Fibroblast of lung (primary cell): ENCODE measurements around the gene PDE3B. TPM values are rescaled to one million over a fixed set of nuclear protein-coding genes. Genes with fewer than 3 reads are reported as not detected.

ENCODE experiments used
- DNase-seq, 2 donors: peaks; one replicate each; pipeline versions ENCODE4 v3.0.0 to v3.0.0-alpha.2; 2010; ENCODE audit warnings: low read depth in 2 of 2
- H2AFZ ChIP-seq: 2 replicates; pipeline ENCODE4 v1.5.1; 2012; ENCODE audit warnings: low read length, control low read depth, inconsistent platforms
- H3K27ac ChIP-seq: 2 replicates; pipeline ENCODE4 v1.5.1; 2011; ENCODE audit warnings: low read length, control low read depth; ENCODE audit not compliant: insufficient read depth
- H3K27me3 ChIP-seq: 2 replicates; pipeline ENCODE4 v1.5.1; 2011; ENCODE audit warnings: mild to moderate bottlenecking, low read length; ENCODE audit not compliant: control insufficient read depth, insufficient read depth
- H3K36me3 ChIP-seq: 2 replicates; pipeline ENCODE4 v1.5.1; 2011; ENCODE audit warnings: low read length; ENCODE audit not compliant: control insufficient read depth, insufficient read depth
- H3K4me1 ChIP-seq: 2 replicates; pipeline ENCODE4 v1.5.1; 2011; ENCODE audit warnings: low read length; ENCODE audit not compliant: control insufficient read depth, insufficient read depth; ENCODE audit errors: extremely low read depth
- H3K4me2 ChIP-seq: 2 replicates; pipeline ENCODE4 v1.5.1; 2011; ENCODE audit warnings: low read length, control low read depth; ENCODE audit not compliant: insufficient read depth; ENCODE audit errors: extremely low read depth
- H3K4me3 ChIP-seq, 4 experiments: fragments of 200-600 bp in 1 of 4; sonication (generic) in 1 of 4; replicated peaks in 1 of 4; 2 replicates each; pipeline ENCODE4 v1.5.1; 2011 to 2016; ENCODE audit warnings: low read length in 4 of 4, low read depth in 3 of 4, mild to moderate bottlenecking in 3 of 4, control low read depth in 2 of 4, inconsistent platforms in 1 of 4, mixed read lengths in 1 of 4; ENCODE audit not compliant: insufficient read depth in 1 of 4; ENCODE audit errors: control extremely low read depth in 1 of 4
- H3K79me2 ChIP-seq: 2 replicates; pipeline ENCODE4 v1.5.1; 2012; ENCODE audit warnings: mild to moderate bottlenecking, low read length, inconsistent platforms; ENCODE audit not compliant: control insufficient read depth, insufficient read depth
- H3K9ac ChIP-seq: 2 replicates; pipeline ENCODE4 v1.5.1; 2011; ENCODE audit warnings: mild to moderate bottlenecking, low read length, control low read depth; ENCODE audit not compliant: insufficient read depth
- H3K9me3 ChIP-seq: 2 replicates; pipeline ENCODE4 v1.5.1; 2012; ENCODE audit warnings: low read depth, low read length; ENCODE audit not compliant: control insufficient read depth, insufficient read depth
- H4K20me1 ChIP-seq: 2 replicates; pipeline ENCODE4 v1.5.1; 2011; ENCODE audit warnings: low read length; ENCODE audit not compliant: control insufficient read depth, insufficient read depth; ENCODE audit errors: extremely low read depth
- CTCF ChIP-seq, 2 donors: IDR thresholded peaks in 1 of 2; conservative IDR thresholded peaks in 1 of 2; 1 replicate in 1 of 2; 2 replicates in 1 of 2; pipeline ENCODE4 v1.5.1; 2011 to 2012; ENCODE audit warnings: low read length in 2 of 2, control low read depth in 1 of 2, inconsistent platforms in 1 of 2, low read depth in 1 of 2, mild to moderate bottlenecking in 1 of 2
- EZH2 ChIP-seq: IDR thresholded peaks from 2 replicates; pipeline ENCODE4 v1.5.1; 2012; ENCODE audit warnings: low read length, control low read depth, mild to moderate bottlenecking; ENCODE audit errors: missing control alignments
- polyA plus RNA-seq, 2 donors: library from polyadenylated mRNA; depleted of rRNA in 1 of 2; stranded (reverse) in 1 of 2; unstranded in 1 of 2; fragments of >200 nt; gene quantifications; 2 replicates each; pipeline ENCODE4 v1.2.1, GENCODE V29; 2011 to 2012; ENCODE audit warnings: missing spikeins in 1 of 2
- total RNA-seq: library from RNA; depleted of rRNA; stranded (reverse); fragments of >200 nt; gene quantifications from 2 replicates; pipeline ENCODE4 v1.2.1, GENCODE V29; 2014

The PDE3B gene
- total and polyA plus RNA-seq, 2 donors (not counting 1 experiment from before 2014, with no cell fraction given) = 0.43 to 11.2 TPM

- no peak overlapping the region for H3K4me2 ChIP-seq
- no peak overlapping the region for H3K27ac ChIP-seq
- no peaks in the 10 kb centered on the region for H4K20me1 ChIP-seq
- H3K4me1 ChIP-seq = no peaks in the 10 kb centered on the region
- no peak overlapping the region for H2AFZ ChIP-seq
- no peaks in the 10 kb centered on the region for H3K9me3 ChIP-seq
- no peak overlapping the region for H3K4me3 ChIP-seq
- H3K79me2 ChIP-seq = no peaks in the 10 kb centered on the region
- no peaks in the 10 kb centered on the region for H3K36me3 ChIP-seq
- H3K9ac ChIP-seq = no peak overlapping the region
- DNase-seq = no peak
- no peaks in the 10 kb centered on the region for H3K27me3 ChIP-seq
- no peak for TF ChIP-seq EZH2
- no peak for TF ChIP-seq CTCF (conservative IDR thresholded peaks at IDR 0.05 in 1 of 2, IDR thresholded peaks at IDR 0.05 in 1 of 2; ENCODE audit: low read depth in 1 of 2, low read length in 2 of 2)
Measured at GRCh38 chr11:14634813-14635212, 8.8 kb upstream of the PDE3B start.

GRCh38 chr11:14635546-14635945 lies 8.1 kb upstream of the PDE3B start:
- H3K4me1 ChIP-seq = no peaks in the 10 kb centered on the region
- no peaks in the 10 kb centered on the region for H3K27me3 ChIP-seq
- no peaks in the 10 kb centered on the region for H4K20me1 ChIP-seq
- H3K79me2 ChIP-seq = no peaks in the 10 kb centered on the region
- no peak overlapping the region for H2AFZ ChIP-seq
- H3K9me3 ChIP-seq = no peaks in the 10 kb centered on the region
- no peaks in the 10 kb centered on the region for H3K36me3 ChIP-seq
- DNase-seq = no peak
- no peak overlapping the region for H3K4me3 ChIP-seq
- H3K4me2 ChIP-seq = no peak overlapping the region
- TF ChIP-seq EZH2 (no peak), CTCF (conservative IDR thresholded peaks at IDR 0.05 in 1 of 2, IDR thresholded peaks at IDR 0.05 in 1 of 2; ENCODE audit: low read depth in 1 of 2, low read length in 2 of 2) (no peak)
- H3K9ac ChIP-seq = no peak overlapping the region
- no peak overlapping the region for H3K27ac ChIP-seq

GRCh38 chr11:14636119-14636518 lies 7.5 kb upstream of the PDE3B start:
- DNase-seq = no peak
- no peak for TF ChIP-seq EZH2
- no peak for TF ChIP-seq CTCF (conservative IDR thresholded peaks at IDR 0.05 in 1 of 2, IDR thresholded peaks at IDR 0.05 in 1 of 2; ENCODE audit: low read depth in 1 of 2, low read length in 2 of 2)
- H3K9ac ChIP-seq = no peak overlapping the region
- no peak overlapping the region for H2AFZ ChIP-seq
- no peak overlapping the region for H3K4me2 ChIP-seq
- no peaks in the 10 kb centered on the region for H3K27me3 ChIP-seq
- no peaks in the 10 kb centered on the region for H3K36me3 ChIP-seq
- H3K79me2 ChIP-seq = no peaks in the 10 kb centered on the region
- no peaks in the 10 kb centered on the region for H3K9me3 ChIP-seq
- no peaks in the 10 kb centered on the region for H4K20me1 ChIP-seq
- H3K27ac ChIP-seq = no peak overlapping the region
- no peak overlapping the region for H3K4me3 ChIP-seq
- H3K4me1 ChIP-seq = no peaks in the 10 kb centered on the region
